Panc1 (cell line): ENCODE measurements around the gene GLI3. TPM values are rescaled to one million over a fixed set of nuclear protein-coding genes. Genes with fewer than 3 reads are reported as not detected.

Experiments used
- ATAC-seq: fragments of 200-7000 bp; cut with Tn5 transposase; 2 replicates; pipeline ENCODE4 v1.9.1; 2020; ENCODE audit warnings: mild to moderate bottlenecking, moderate library complexity
- BruUV-seq: library from RNA; stranded (reverse); fragments of 400-500 nt; replicated peaks from 2 replicates; lab custom pipeline; 2021; lab: Mats Ljungman, UMichigan
- CTCF ChIA-PET: fragments of 300-600 bp; sonication (Branson Sonifier 250); formaldehyde crosslinking; loops from one replicate; lab custom pipeline; 2022; ENCODE audit warnings: antibody characterized with exemption; lab: Charles Lee
- POLR2A ChIA-PET: fragments of 300-600 bp; sonication (Branson Sonifier 250); formaldehyde crosslinking; loops from one replicate; lab custom pipeline; 2022; ENCODE audit warnings: antibody characterized with exemption; lab: Charles Lee
- DNase-seq: peaks from one replicate; pipeline ENCODE4 v3.0.0-alpha.2; 2010; ENCODE audit warnings: low read depth, low spot score
- H3K27ac ChIP-seq: 2 replicates; pipeline ENCODE4 v1.5.1; 2011; ENCODE audit warnings: mild to moderate bottlenecking, low read length, inconsistent platforms
- H3K27me3 ChIP-seq: fragments of 200-500 bp; sonication (Bioruptor generic); 2 replicates; pipeline ENCODE4 v1.6.0; 2014; ENCODE audit warnings: low read length, inconsistent platforms; ENCODE audit not compliant: control insufficient read depth, insufficient read depth
- H3K36me3 ChIP-seq: fragments of 200-500 bp; sonication (Bioruptor generic); 2 replicates; pipeline ENCODE4 v1.5.1; 2014; ENCODE audit warnings: inconsistent platforms, mild to moderate bottlenecking, low read length, moderate library complexity; ENCODE audit not compliant: control insufficient read depth, insufficient read depth
- H3K4me1 ChIP-seq: 2 replicates; pipeline ENCODE4 v1.5.1; 2011; ENCODE audit warnings: inconsistent platforms, mild to moderate bottlenecking, low read length, moderate library complexity; ENCODE audit not compliant: control insufficient read depth, insufficient read depth
- H3K4me3 ChIP-seq, 2 experiments: 2 replicates each; pipeline ENCODE4 v1.5.1; 2011 to 2012; ENCODE audit warnings: low read depth in 2 of 2, low read length in 2 of 2, mild to moderate bottlenecking in 2 of 2, inconsistent platforms in 1 of 2, moderate library complexity in 1 of 2
- H3K9me3 ChIP-seq: fragments of 200-500 bp; sonication (Bioruptor generic); 2 replicates; pipeline ENCODE4 v1.5.1; 2014; ENCODE audit warnings: low read depth, mild to moderate bottlenecking, inconsistent platforms, low read length, moderate library complexity; ENCODE audit not compliant: control insufficient read depth, insufficient read depth
- POLR2AphosphoS5 ChIP-seq: IDR thresholded peaks from 2 replicates; pipeline ENCODE4 v1.6.1; 2012; ENCODE audit warnings: mild to moderate bottlenecking, low read depth, low read length, moderate library complexity
- SIN3A ChIP-seq: IDR thresholded peaks from 2 replicates; pipeline ENCODE4 v1.6.1; 2012; ENCODE audit warnings: low read depth, mild to moderate bottlenecking, low read length, moderate library complexity, borderline replicate concordance; ENCODE audit not compliant: insufficient read depth
- TCF7L2 ChIP-seq: IDR thresholded peaks from 2 replicates; pipeline ENCODE4 v1.6.1; 2011; ENCODE audit warnings: mild to moderate bottlenecking, low read depth, low read length, inconsistent platforms
- in situ Hi-C: cut with HindIII; loops from 2 replicates; pipeline ENCODE4 v1.10.0; 2016; ENCODE audit warnings: low sequenced_read_pairs, low pct_unique_long_range_greater_than_20kb
- intact Hi-C: fragments of 100-400 bp; cut with micrococcal nuclease; formaldehyde crosslinking; loops from one replicate; pipeline ENCODE4 v1.10.0; 2022; ENCODE audit not compliant: unreplicated experiment
- total RNA-seq: library from RNA; stranded (reverse); gene quantifications from one replicate; pipeline ENCODE4 v1.2.1, GENCODE V29; 2021; ENCODE audit not compliant: unreplicated experiment
- TF ChIP-seq, protein P1 (sequence below), 2 experiments: IDR thresholded peaks; 2 replicates each; pipeline ENCODE4 v1.6.1; 2011 to 2012; ENCODE audit warnings: low read depth in 2 of 2, control low read depth in 1 of 2, low read length in 1 of 2, mild to moderate bottlenecking in 1 of 2, moderate library complexity in 1 of 2; ENCODE audit not compliant: insufficient read depth in 1 of 2
- TF ChIP-seq, protein P2 (sequence below): fragments of 450-650 bp; IDR thresholded peaks from 2 replicates; pipeline ENCODE4 v1.5.1; 2017; ENCODE audit warnings: mild to moderate bottlenecking

The GLI3 gene
- total RNA-seq, 1 experiment from 2014 or later, result 3.7 TPM

DNA sequence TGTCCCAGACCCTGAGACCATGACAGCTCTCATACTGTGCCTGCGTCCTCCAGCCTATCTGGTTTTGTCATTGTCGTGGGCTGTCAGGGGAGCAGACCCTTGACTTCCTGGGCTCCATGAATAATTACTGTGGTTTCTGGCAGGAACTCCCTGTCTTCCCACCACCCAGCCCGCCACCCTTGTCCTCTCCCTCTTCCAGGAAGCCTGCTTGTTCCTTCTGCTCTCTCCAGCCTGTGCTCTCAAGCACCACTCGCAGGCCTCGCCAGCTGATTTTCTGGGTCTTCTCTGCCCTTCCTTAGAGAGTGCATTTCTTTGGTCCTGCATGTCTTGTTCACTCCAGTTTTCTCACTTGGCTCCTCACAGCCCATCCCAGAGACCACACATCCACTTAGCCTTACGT is 309.6 kb downstream of the GLI3 start:
- in situ Hi-C loops (no loop called here), intact Hi-C loops (no loop called here)
- no TSS peak for BruUV-seq
- Histone ChIP-seq H3K9me3 (no peaks in the 10 kb centered on the region), H3K36me3 (no peaks in the 10 kb centered on the region), H3K27ac (no peak overlapping the region), H3K27me3 (no peaks in the 10 kb centered on the region), H3K4me1 (no peaks in the 10 kb centered on the region), H3K4me3 (no peak overlapping the region)
- ChIA-PET CTCF (no interaction called here), POLR2A (interaction anchor here (0.5 kb wide), 1 partner anchor 305 kb away, joined by 15 read pairs; no protein-coding TSS in a partner anchor)
- TF ChIP-seq TCF7L2, result no peak
- no peak for TF ChIP-seq POLR2AphosphoS5
- TF ChIP-seq SIN3A, result no peak
- TF ChIP-seq, protein P1, sequence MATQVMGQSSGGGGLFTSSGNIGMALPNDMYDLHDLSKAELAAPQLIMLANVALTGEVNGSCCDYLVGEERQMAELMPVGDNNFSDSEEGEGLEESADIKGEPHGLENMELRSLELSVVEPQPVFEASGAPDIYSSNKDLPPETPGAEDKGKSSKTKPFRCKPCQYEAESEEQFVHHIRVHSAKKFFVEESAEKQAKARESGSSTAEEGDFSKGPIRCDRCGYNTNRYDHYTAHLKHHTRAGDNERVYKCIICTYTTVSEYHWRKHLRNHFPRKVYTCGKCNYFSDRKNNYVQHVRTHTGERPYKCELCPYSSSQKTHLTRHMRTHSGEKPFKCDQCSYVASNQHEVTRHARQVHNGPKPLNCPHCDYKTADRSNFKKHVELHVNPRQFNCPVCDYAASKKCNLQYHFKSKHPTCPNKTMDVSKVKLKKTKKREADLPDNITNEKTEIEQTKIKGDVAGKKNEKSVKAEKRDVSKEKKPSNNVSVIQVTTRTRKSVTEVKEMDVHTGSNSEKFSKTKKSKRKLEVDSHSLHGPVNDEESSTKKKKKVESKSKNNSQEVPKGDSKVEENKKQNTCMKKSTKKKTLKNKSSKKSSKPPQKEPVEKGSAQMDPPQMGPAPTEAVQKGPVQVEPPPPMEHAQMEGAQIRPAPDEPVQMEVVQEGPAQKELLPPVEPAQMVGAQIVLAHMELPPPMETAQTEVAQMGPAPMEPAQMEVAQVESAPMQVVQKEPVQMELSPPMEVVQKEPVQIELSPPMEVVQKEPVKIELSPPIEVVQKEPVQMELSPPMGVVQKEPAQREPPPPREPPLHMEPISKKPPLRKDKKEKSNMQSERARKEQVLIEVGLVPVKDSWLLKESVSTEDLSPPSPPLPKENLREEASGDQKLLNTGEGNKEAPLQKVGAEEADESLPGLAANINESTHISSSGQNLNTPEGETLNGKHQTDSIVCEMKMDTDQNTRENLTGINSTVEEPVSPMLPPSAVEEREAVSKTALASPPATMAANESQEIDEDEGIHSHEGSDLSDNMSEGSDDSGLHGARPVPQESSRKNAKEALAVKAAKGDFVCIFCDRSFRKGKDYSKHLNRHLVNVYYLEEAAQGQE (IDR thresholded peaks at IDR 0.05; ENCODE audit: insufficient read depth in 1 of 2, low read depth in 2 of 2, low read length in 1 of 2), result no peak
- TF ChIP-seq, protein P2, sequence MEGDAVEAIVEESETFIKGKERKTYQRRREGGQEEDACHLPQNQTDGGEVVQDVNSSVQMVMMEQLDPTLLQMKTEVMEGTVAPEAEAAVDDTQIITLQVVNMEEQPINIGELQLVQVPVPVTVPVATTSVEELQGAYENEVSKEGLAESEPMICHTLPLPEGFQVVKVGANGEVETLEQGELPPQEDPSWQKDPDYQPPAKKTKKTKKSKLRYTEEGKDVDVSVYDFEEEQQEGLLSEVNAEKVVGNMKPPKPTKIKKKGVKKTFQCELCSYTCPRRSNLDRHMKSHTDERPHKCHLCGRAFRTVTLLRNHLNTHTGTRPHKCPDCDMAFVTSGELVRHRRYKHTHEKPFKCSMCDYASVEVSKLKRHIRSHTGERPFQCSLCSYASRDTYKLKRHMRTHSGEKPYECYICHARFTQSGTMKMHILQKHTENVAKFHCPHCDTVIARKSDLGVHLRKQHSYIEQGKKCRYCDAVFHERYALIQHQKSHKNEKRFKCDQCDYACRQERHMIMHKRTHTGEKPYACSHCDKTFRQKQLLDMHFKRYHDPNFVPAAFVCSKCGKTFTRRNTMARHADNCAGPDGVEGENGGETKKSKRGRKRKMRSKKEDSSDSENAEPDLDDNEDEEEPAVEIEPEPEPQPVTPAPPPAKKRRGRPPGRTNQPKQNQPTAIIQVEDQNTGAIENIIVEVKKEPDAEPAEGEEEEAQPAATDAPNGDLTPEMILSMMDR, result no peak
- ATAC-seq (no peak), DNase-seq (no peak)

DNA sequence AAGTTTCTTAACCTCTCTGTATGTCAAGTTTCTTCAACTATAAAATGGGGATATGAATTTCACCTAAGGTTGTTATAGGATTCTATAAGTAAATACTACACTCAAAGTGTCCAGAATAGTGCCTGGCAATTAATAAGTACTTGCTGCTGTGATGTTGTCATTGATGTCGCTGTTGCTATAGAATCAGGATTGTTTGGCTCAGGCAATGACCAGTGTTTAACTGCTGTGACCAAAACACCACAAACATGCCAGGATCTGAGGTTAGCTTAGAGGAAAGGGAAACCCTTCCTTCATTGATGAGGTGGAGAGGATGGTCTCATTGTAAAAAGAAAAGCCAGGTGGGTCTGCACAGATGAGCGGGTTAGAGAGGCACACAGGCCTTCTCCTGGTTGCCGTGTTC is 311.1 kb downstream of the GLI3 start:
- Histone ChIP-seq H3K4me3 (no peak overlapping the region), H3K36me3 (no peaks in the 10 kb centered on the region), H3K27me3 (no peaks in the 10 kb centered on the region), H3K9me3 (no peaks in the 10 kb centered on the region), H3K27ac (no peak overlapping the region), H3K4me1 (no peaks in the 10 kb centered on the region)
- no TSS peak for BruUV-seq
- POLR2A ChIA-PET, result no interaction called here
- in situ Hi-C loops, result no loop called here
- no peak for DNase-seq
- no peak for TF ChIP-seq TCF7L2
- TF ChIP-seq, protein P1 (IDR thresholded peaks at IDR 0.05; ENCODE audit: insufficient read depth in 1 of 2, low read depth in 2 of 2, low read length in 1 of 2), result no peak
- TF ChIP-seq, protein P2, result no peak
- TF ChIP-seq SIN3A, result no peak
- no peak for TF ChIP-seq POLR2AphosphoS5
- CTCF ChIA-PET, result no interaction called here
- intact Hi-C loops, result no loop called here
- no peak for ATAC-seq
